Activated T-cell treated with anti-CD3 and anti-CD28 coated beads, Interleukin-2, amount 50 U/mL, for 4 hours (primary cell): ENCODE measurements around the gene FGF11. TPM values are rescaled to one million over a fixed set of nuclear protein-coding genes. Genes with fewer than 3 reads are reported as not detected.
A peak's percentile ranks its signal among the peaks of the same experiment; 100 is the strongest.
"Not testable (repeated sequence)": the region's sequence is repeated elsewhere in the genome, so short reads cannot be mapped to it uniquely, and the experiment has no call there.

Source experiments
- ATAC-seq, 2 donors: fragments of 200-7000 bp; cut with Tn5 transposase; one replicate each; pipeline ENCODE4 v1.10.0; 2021
- DNase-seq: peaks from one replicate; pipeline ENCODE4 v3.0.0-alpha.2; 2020
- H3K27me3 Mint-ChIP-seq: one replicate; pipeline ENCODE4 v1.8.0; 2021; ENCODE audit warnings: low read depth, mixed read lengths
- H3K36me3 Mint-ChIP-seq: one replicate; pipeline ENCODE4 v1.8.0; 2022; ENCODE audit warnings: mixed read lengths; ENCODE audit not compliant: insufficient read depth
- H3K4me1 Mint-ChIP-seq: one replicate; pipeline ENCODE4 v1.8.0; 2021; ENCODE audit warnings: low read depth, mixed read lengths
- H3K4me3 Mint-ChIP-seq: one replicate; pipeline ENCODE4 v1.8.0; 2021; ENCODE audit warnings: mild to moderate bottlenecking, moderate library complexity, mixed read lengths
- H3K9me3 Mint-ChIP-seq: one replicate; pipeline ENCODE4 v1.8.0; 2021; ENCODE audit warnings: mixed read lengths
- total RNA-seq, 3 donors: library from RNA; stranded (reverse); gene quantifications; one replicate each; pipeline ENCODE4 v1.2.1, GENCODE V29; 2021

FGF11 gene
- total RNA-seq, 3 donors from 2014 or later, result 0.19 to 0.32 (median 0.28) TPM

- Mint-ChIP-seq H3K36me3 (peaks cover 14% of the 10 kb centered on the region), H3K4me3 (peak overlapping the region; percentile 59)
- DNase-seq, result not testable (repeated sequence)
These were observed 42.8 kb downstream of the FGF11 start for GRCh38 chr17:7481842-7482741.

GRCh38 chr17:7482742-7483088, 43.4 kb downstream of the FGF11 start:
- not testable (repeated sequence) for ATAC-seq, H3K9me3 Mint-ChIP-seq, DNase-seq, H3K27me3 Mint-ChIP-seq
- H3K4me3 Mint-ChIP-seq, result peak overlapping the region; percentile 98
- peaks cover 19% of the 10 kb centered on the region for H3K36me3 Mint-ChIP-seq
- H3K4me1 Mint-ChIP-seq, result peaks cover 68% of the 10 kb centered on the region

More at GRCh38 chr17:7481842-7482741, 42.8 kb downstream of the FGF11 start:
- H3K9me3 Mint-ChIP-seq, H3K27me3 Mint-ChIP-seq, ATAC-seq: not testable (repeated sequence)
- H3K4me1 Mint-ChIP-seq, result peaks cover 68% of the 10 kb centered on the region

GRCh38 chr17:7483255-7484066, 44.1 kb downstream of the FGF11 start:
- H3K4me3 Mint-ChIP-seq, result peak overlapping the region; percentile 98
- peak; percentile 64 to 67 for ATAC-seq

GRCh38 chr17:7484067-7484918, 45.0 kb downstream of the FGF11 start, which contains the start of gene POLR2A:
POLR2A (plus strand) TSS chr17:7484366.
- ATAC-seq, result peak; percentile 73 to 75
- H3K27me3 Mint-ChIP-seq, result no peaks in the 10 kb centered on the region
- H3K4me3 Mint-ChIP-seq, result peak within 1 kb of the TSS; percentile 98

More at GRCh38 chr17:7483255-7484066, 44.1 kb downstream of the FGF11 start:
- Mint-ChIP-seq H3K27me3 (no peaks in the 10 kb centered on the region), H3K36me3 (peaks cover 20% of the 10 kb centered on the region), H3K4me1 (peaks cover 65% of the 10 kb centered on the region), H3K9me3 (no peaks in the 10 kb centered on the region)
- DNase-seq, result peak; percentile 95

GRCh38 chr17:7484919-7485377, 45.6 kb downstream of the FGF11 start:
- Mint-ChIP-seq H3K4me1 (peaks cover 73% of the 10 kb centered on the region), H3K4me3 (peak overlapping the region; percentile 98), H3K9me3 (no peaks in the 10 kb centered on the region), H3K27me3 (no peaks in the 10 kb centered on the region), H3K36me3 (peaks cover 26% of the 10 kb centered on the region)
- DNase-seq, result no peak
- ATAC-seq, result no peak

More at GRCh38 chr17:7484067-7484918, 45.0 kb downstream of the FGF11 start, which contains the start of gene POLR2A:
- peak; percentile 98 for DNase-seq
- H3K36me3 Mint-ChIP-seq, result peaks cover 24% of the 10 kb centered on the region
- peaks cover 70% of the 10 kb centered on the region for H3K4me1 Mint-ChIP-seq
- no peaks in the 10 kb centered on the region for H3K9me3 Mint-ChIP-seq

GRCh38 chr17:7486181-7486580, 46.9 kb downstream of the FGF11 start:
- Mint-ChIP-seq H3K4me1 (peaks cover 72% of the 10 kb centered on the region), H3K27me3 (no peaks in the 10 kb centered on the region), H3K9me3 (no peaks in the 10 kb centered on the region), H3K36me3 (peaks cover 30% of the 10 kb centered on the region), H3K4me3 (peak overlapping the region; percentile 98)
- ATAC-seq (no peak), DNase-seq (no peak)

- no peak for DNase-seq
- Mint-ChIP-seq H3K9me3 (no peaks in the 10 kb centered on the region), H3K36me3 (peaks cover 38% of the 10 kb centered on the region), H3K4me1 (peaks cover 71% of the 10 kb centered on the region), H3K27me3 (no peaks in the 10 kb centered on the region), H3K4me3 (no peak overlapping the region)
- no peak for ATAC-seq
These were observed 50.8 kb downstream of the FGF11 start for GRCh38 chr17:7490144-7490543.

GRCh38 chr17:7491583-7491982, 52.3 kb downstream of the FGF11 start:
- Mint-ChIP-seq H3K27me3 (no peaks in the 10 kb centered on the region), H3K36me3 (peaks cover 34% of the 10 kb centered on the region), H3K9me3 (no peaks in the 10 kb centered on the region), H3K4me3 (no peak overlapping the region), H3K4me1 (peaks cover 62% of the 10 kb centered on the region)
- DNase-seq (no peak), ATAC-seq (no peak)

- H3K27me3 Mint-ChIP-seq, result no peaks in the 10 kb centered on the region
- no peak for ATAC-seq
- peaks cover 44% of the 10 kb centered on the region for H3K4me1 Mint-ChIP-seq
- no peak for DNase-seq
- H3K9me3 Mint-ChIP-seq, result no peaks in the 10 kb centered on the region
- H3K36me3 Mint-ChIP-seq, result peaks cover 35% of the 10 kb centered on the region
- H3K4me3 Mint-ChIP-seq, result no peak overlapping the region
These were observed 54.6 kb downstream of the FGF11 start for GRCh38 chr17:7493941-7494340.

Other genes starting within 250 kb of the FGF11 start
- gene DLG4, start 219.7 kb upstream of the FGF11 start, total RNA-seq, result 1 to 10 TPM; 4.2 to 6.5 (median 5.7) TPM
- 100 to 1,000 TPM; 161 to 222 (median 174) TPM for gene ACADVL, start 219.6 kb upstream of the FGF11 start, total RNA-seq
- gene DVL2, start 205.0 kb upstream of the FGF11 start, total RNA-seq, result 10 to 100 TPM; 62.9 to 65.3 (median 63.2) TPM
- 10 to 100 TPM; 42.6 to 47.6 (median 43.0) TPM for gene PHF23, start 200.1 kb upstream of the FGF11 start, total RNA-seq
- gene GABARAP, start 197.1 kb upstream of the FGF11 start, total RNA-seq, result 100 to 1,000 TPM; 114 to 136 (median 133) TPM
- 100 to 1,000 TPM; 190 to 210 (median 196) TPM for gene CTDNEP1, start 187.8 kb upstream of the FGF11 start, total RNA-seq
- 100 to 1,000 TPM; 107 to 138 (median 117) TPM for gene ELP5, start 187.3 kb upstream of the FGF11 start, total RNA-seq
- 1 to 10 TPM in 2 of 3 donors, under 1 TPM in 1; 0.65 to 1.8 (median 1.7) TPM for gene CLDN7, start 177.0 kb upstream of the FGF11 start, total RNA-seq
- gene SLC2A4, start 157.8 kb upstream of the FGF11 start, total RNA-seq, result under 1 TPM; 0.16 to 0.58 (median 0.24) TPM
- under 1 TPM in 1 of 3 donors, not detected in 2; 0.18 TPM for gene YBX2, start 144.9 kb upstream of the FGF11 start, total RNA-seq
- 1,000 to 10,000 TPM; 1,821 to 1,965 (median 1,822) TPM for gene EIF5A, start 131.9 kb upstream of the FGF11 start, total RNA-seq
- gene GPS2, start 124.2 kb upstream of the FGF11 start, total RNA-seq, result 10 to 100 TPM; 80.6 to 92.8 (median 87.1) TPM
- gene NEURL4, start 110.2 kb upstream of the FGF11 start, total RNA-seq, result 10 to 100 TPM; 73.1 to 88.0 (median 82.4) TPM
- 100 to 1,000 TPM; 119 to 126 (median 123) TPM for gene ACAP1, start 103.0 kb upstream of the FGF11 start, total RNA-seq
- 1 to 10 TPM; 1.6 to 2.3 (median 1.6) TPM for gene KCTD11, start 87.3 kb upstream of the FGF11 start, total RNA-seq
- not detected for gene TMEM95, start 84.4 kb upstream of the FGF11 start, total RNA-seq
- gene TNK1, start 58.4 kb upstream of the FGF11 start, total RNA-seq, result 1 to 10 TPM; 5.6 to 7.4 (median 6.0) TPM
- 10 to 100 TPM; 67.7 to 69.1 (median 68.9) TPM for gene PLSCR3, start 45.0 kb upstream of the FGF11 start, total RNA-seq
- 10 to 100 TPM; 29.9 to 33.4 (median 32.0) TPM for gene TMEM256, start 35.4 kb upstream of the FGF11 start, total RNA-seq
- 1 to 10 TPM; 4.9 to 6.4 (median 5.9) TPM for gene NLGN2, start 31.7 kb upstream of the FGF11 start, total RNA-seq
- not detected for gene SPEM1, start 19.2 kb upstream of the FGF11 start, total RNA-seq
- gene SPEM2, start 13.9 kb upstream of the FGF11 start, total RNA-seq, result not detected
- gene SPEM3, start 10.7 kb upstream of the FGF11 start, total RNA-seq, result not detected
- 10 to 100 TPM; 11.8 to 13.9 (median 12.0) TPM for gene TMEM102, start 4.1 kb upstream of the FGF11 start, total RNA-seq
- gene CHRNB1, start 5.5 kb downstream of the FGF11 start, total RNA-seq, result 1 to 10 TPM; 3.9 to 4.6 (median 4.3) TPM
- 10 to 100 TPM; 16.0 to 18.0 (median 17.5) TPM for gene ZBTB4, start 40.1 kb downstream of the FGF11 start, total RNA-seq
- not detected for gene SLC35G6, start 41.9 kb downstream of the FGF11 start, total RNA-seq
- gene POLR2A, start 44.9 kb downstream of the FGF11 start, total RNA-seq, result 100 to 1,000 TPM; 184 to 188 (median 188) TPM
- 1 to 10 TPM; 4.6 to 6.5 (median 6.1) TPM for gene TNFSF12, start 109.5 kb downstream of the FGF11 start, total RNA-seq
- gene TNFSF13, start 119.2 kb downstream of the FGF11 start, total RNA-seq, result 1 to 10 TPM in 2 of 3 donors, under 1 TPM in 1; 0.98 to 1.4 (median 1.3) TPM
- gene SENP3, start 122.4 kb downstream of the FGF11 start, total RNA-seq, result 100 to 1,000 TPM; 138 to 153 (median 146) TPM
- 1 to 10 TPM; 4.8 to 5.3 (median 4.9) TPM for gene CD68, start 140.1 kb downstream of the FGF11 start, total RNA-seq
- 100 to 1,000 TPM; 110 to 134 (median 114) TPM for gene MPDU1, start 144.3 kb downstream of the FGF11 start, total RNA-seq
- gene SOX15, start 150.6 kb downstream of the FGF11 start, total RNA-seq, result under 1 TPM; 0.20 to 0.38 (median 0.24) TPM
- gene FXR2, start 175.4 kb downstream of the FGF11 start, total RNA-seq, result 10 to 100 TPM; 53.7 to 57.6 (median 54.2) TPM
- gene SAT2, start 188.3 kb downstream of the FGF11 start, total RNA-seq, result 10 to 100 TPM; 14.9 to 18.1 (median 16.8) TPM
- not detected for gene SHBG, start 190.6 kb downstream of the FGF11 start, total RNA-seq
- gene ATP1B2, start 211.4 kb downstream of the FGF11 start, total RNA-seq, result under 1 TPM; 0.10 to 0.24 (median 0.13) TPM
- gene TP53, start 248.0 kb downstream of the FGF11 start, total RNA-seq, result 100 to 1,000 TPM in 1 of 3 donors, 10 to 100 TPM in 2; 93.0 to 106 (median 98.9) TPM
- 10 to 100 TPM; 27.3 to 34.9 (median 34.3) TPM for gene WRAP53, start 249.0 kb downstream of the FGF11 start, total RNA-seq